Fibroblast of pulmonary artery (primary cell): Measurements from ENCODE around the gene CTNNA2.

Experiments used
- DNase-seq: peaks from one replicate; pipeline ENCODE4 v3.0.0-alpha.2; 2010; ENCODE audit warnings: low read depth
- H3K4me3 ChIP-seq: replicated peaks from 2 replicates; pipeline ENCODE4 v1.5.1; 2011; ENCODE audit warnings: low read depth, mild to moderate bottlenecking, control low read depth, low read length, moderate library complexity
- TF ChIP-seq, protein P1 (sequence below): IDR thresholded peaks from 2 replicates; pipeline ENCODE4 v1.5.1; 2011; ENCODE audit warnings: mild to moderate bottlenecking, control low read depth, low read length, inconsistent platforms; ENCODE audit errors: missing control alignments

The CTNNA2 gene

DNA sequence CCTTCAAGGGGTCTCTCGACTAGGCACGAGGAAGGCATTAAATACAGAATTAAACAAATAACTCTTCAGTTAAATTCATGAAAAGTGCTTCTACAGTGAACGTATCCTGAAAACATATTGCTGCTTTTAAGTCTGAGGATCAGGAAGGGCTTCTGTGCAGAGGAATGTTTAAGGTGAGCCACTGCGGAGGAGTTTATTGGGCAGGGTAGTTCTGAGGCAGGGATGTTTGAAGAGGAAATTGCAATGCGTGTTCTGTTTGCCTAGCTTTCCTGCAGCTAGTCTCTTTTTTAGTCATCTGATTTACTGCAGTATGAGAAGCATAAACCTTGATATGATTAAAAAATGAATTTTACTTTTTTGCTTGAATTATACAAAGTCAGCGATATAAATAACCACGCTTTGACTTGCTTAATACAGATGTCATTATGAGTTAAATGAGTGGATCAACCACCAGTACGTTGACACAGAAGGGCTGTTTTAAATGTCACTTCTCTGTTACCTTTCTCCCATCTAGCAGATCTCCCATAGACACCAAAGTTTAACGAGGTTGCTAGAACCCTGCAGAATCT is 98.7 kb downstream of the CTNNA2 start:
- H3K4me3 ChIP-seq, result no peak overlapping the region
- TF ChIP-seq, protein P1, sequence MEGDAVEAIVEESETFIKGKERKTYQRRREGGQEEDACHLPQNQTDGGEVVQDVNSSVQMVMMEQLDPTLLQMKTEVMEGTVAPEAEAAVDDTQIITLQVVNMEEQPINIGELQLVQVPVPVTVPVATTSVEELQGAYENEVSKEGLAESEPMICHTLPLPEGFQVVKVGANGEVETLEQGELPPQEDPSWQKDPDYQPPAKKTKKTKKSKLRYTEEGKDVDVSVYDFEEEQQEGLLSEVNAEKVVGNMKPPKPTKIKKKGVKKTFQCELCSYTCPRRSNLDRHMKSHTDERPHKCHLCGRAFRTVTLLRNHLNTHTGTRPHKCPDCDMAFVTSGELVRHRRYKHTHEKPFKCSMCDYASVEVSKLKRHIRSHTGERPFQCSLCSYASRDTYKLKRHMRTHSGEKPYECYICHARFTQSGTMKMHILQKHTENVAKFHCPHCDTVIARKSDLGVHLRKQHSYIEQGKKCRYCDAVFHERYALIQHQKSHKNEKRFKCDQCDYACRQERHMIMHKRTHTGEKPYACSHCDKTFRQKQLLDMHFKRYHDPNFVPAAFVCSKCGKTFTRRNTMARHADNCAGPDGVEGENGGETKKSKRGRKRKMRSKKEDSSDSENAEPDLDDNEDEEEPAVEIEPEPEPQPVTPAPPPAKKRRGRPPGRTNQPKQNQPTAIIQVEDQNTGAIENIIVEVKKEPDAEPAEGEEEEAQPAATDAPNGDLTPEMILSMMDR, result no peak
- DNase-seq, result no peak

DNA sequence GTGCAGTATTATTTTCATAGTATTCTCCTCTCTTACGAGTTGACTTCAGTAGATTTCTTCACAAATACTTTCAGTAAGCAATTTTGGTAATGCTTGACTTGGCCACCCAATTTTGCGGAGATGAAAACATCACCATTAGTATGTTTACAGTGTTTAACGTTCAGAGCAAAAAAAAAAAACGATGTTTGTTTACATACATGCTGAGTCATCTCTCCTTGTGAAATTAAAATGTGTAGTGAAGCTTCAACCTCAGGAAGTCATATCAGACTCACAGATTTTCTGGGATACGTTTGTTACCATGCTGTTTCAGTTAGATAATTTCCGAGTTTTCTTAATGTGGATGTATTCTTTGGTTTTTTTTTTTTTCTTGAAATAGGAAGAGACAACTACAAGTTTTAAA is 100.1 kb downstream of the CTNNA2 start:
- TF ChIP-seq, protein P1, result no peak
- no peak for DNase-seq
- H3K4me3 ChIP-seq, result no peak overlapping the region

DNA sequence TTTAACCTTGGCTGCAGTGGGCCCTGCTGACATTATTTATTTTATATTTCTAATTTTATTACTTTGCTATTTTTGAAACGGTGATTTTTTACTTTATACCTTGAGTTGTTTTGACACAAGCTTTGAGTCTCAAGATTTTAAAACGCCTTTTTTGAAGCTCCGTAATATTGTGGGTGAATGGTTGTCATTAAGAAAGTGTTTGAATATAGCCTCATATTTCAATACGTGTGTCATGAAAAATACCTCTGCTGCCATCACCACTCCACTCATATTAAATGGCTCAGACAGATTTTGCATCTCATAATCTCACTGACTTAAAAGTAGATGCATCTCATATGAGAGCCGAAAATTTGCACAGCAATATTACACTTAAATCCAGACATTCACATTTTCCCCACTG is 106.6 kb downstream of the CTNNA2 start:
- TF ChIP-seq, protein P1, result no peak
- no peak overlapping the region for H3K4me3 ChIP-seq
- no peak for DNase-seq

DNA sequence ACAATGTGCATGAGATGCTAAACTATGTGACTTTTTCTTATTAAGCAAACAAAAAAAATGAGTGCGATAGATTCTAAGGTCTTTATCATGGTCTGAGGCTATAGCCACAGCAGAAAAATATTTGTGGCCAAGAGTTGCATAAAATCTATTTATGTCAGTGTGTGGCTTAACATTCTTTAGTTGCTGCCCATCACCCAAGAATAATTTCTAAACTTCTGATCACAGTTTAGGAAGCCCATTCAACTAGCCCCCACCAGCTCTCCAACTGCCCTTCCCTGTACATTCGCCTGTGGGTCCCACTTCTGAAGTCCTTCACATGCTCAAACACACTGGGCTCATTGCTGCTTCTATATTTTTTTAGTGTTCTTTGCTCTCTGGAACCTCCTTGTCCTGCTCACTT is 107.1 kb downstream of the CTNNA2 start:
- H3K4me3 ChIP-seq, result no peak overlapping the region
- DNase-seq, result no peak
- TF ChIP-seq, protein P1, result no peak

DNA sequence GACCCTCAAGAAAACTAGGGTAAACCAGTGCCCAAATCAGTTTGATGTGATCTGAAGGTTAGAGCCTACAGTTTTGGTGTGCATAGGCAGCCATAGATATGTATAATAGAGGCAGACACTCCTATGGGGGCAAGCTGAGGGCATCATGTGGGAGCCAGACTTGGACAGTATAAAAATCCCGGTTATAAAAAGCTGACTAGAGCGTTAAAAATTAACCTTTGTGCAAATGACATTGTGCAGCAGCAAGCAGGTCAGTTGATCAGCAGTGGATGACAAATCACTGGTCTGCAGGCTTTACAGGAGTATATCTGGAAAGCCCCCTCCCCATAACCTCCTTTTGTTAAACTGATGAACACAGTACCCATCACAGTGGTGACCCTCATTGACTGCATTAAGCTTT is 107.8 kb downstream of the CTNNA2 start:
- H3K4me3 ChIP-seq, result no peak overlapping the region
- TF ChIP-seq, protein P1, result no peak
- DNase-seq, result no peak

DNA sequence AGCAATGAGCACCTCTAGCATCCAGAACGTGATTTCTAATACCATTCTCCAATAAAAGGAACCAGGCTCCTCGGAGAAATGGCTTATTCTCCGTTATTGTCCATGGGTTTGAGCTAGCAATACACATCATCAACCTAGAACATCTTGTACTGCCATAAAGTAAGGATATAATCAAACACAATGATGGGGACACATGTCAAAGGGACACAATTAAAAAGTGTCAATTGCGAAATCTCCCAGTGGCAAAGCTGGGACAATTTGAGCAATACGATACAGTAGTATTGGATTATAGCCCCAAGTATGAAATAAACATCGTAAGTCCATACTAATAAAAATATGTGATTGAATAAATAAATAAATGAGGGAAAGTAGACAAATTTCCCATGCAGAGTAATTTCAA is 108.4 kb downstream of the CTNNA2 start:
- H3K4me3 ChIP-seq, result no peak overlapping the region
- no peak for DNase-seq
- TF ChIP-seq, protein P1, result no peak

DNA sequence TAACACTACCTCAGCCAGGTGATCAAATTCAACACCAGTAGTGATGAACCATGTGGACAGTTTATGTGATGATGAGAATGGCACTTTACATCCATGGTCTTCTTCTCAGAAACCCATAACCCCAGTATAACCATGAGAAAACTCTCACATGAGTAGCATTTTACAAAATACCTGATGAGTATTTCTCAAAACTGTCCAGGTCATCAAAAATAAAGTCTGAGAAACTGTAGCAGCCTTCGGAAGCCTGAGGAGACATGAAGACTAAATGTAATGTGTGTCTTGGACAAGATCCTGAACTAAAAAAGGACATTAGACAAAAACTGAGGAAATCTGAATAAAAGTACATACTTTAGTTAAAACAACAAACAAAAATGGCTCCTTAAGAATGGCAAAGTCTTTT is 108.9 kb downstream of the CTNNA2 start:
- DNase-seq, result no peak
- TF ChIP-seq, protein P1, result no peak
- no peak overlapping the region for H3K4me3 ChIP-seq
